Measurements from ENCODE around the gene SPEM3. TPM values are rescaled to one million over a fixed set of nuclear protein-coding genes. Genes with fewer than 3 reads are reported as not detected.

The SPEM3 gene
- total and polyA plus RNA-seq, 4 donors, result not detected

- DNase-seq (no peak), ATAC-seq (ENCODE audit: insufficient read depth, low FRiP score) (no peak)
- Histone ChIP-seq H3K4me3 (no peak overlapping the region), H3K36me3 (ENCODE audit: control insufficient read depth in 4 of 4, insufficient read depth in 4 of 4, low read length in 4 of 4) (peaks cover 0 to 13% (median 4%) of the 10 kb centered on the region in 4 donors), H3K9me3 (ENCODE audit: control insufficient read depth in 4 of 4, insufficient read depth in 3 of 4, low read length in 3 of 4) (no peaks in the 10 kb centered on the region), H3K4me1 (ENCODE audit: control insufficient read depth in 5 of 5, insufficient read depth in 5 of 5, low read length in 5 of 5) (peaks cover 0 to under 1% (median 0%) of the 10 kb centered on the region in 5 donors), H3K27me3 (ENCODE audit: control insufficient read depth in 3 of 3, insufficient read depth in 3 of 3, low read length in 2 of 3) (no peaks in the 10 kb centered on the region), H3K9ac (ENCODE audit: insufficient read depth in 1 of 2, low read length in 2 of 2) (no peak overlapping the region), H3K27ac (ENCODE audit: low read depth in 1 of 2, low read length in 1 of 2) (no peak overlapping the region)
- no peak for TF ChIP-seq CTCF (IDR thresholded peaks at IDR 0.05; ENCODE audit: control extremely low read depth, extremely low read depth)
- WGBS, 2 donors, result 90 to 93% methylated on average over 25 of the region's 25 CpGs
Measured at GRCh38 chr17:7410634-7411426, 17.8 kb upstream of the SPEM3 start.

- no peak for TF ChIP-seq CTCF (IDR thresholded peaks at IDR 0.05; ENCODE audit: control extremely low read depth, extremely low read depth)
- no peaks in the 10 kb centered on the region for H3K9me3 ChIP-seq (ENCODE audit: control insufficient read depth in 4 of 4, insufficient read depth in 3 of 4, low read length in 3 of 4)
- no peaks in the 10 kb centered on the region for H3K27me3 ChIP-seq (ENCODE audit: control insufficient read depth in 3 of 3, insufficient read depth in 3 of 3, low read length in 2 of 3)
- H3K27ac ChIP-seq (ENCODE audit: low read depth in 1 of 2, low read length in 1 of 2), result no peak overlapping the region
- H3K36me3 ChIP-seq (ENCODE audit: control insufficient read depth in 4 of 4, insufficient read depth in 4 of 4, low read length in 4 of 4), result peaks cover 0 to 13% (median 4%) of the 10 kb centered on the region in 4 donors
- no peaks in the 10 kb centered on the region for H3K4me1 ChIP-seq (ENCODE audit: control insufficient read depth in 5 of 5, insufficient read depth in 5 of 5, low read length in 5 of 5)
- no peak overlapping the region for H3K4me3 ChIP-seq
- DNase-seq (no peak), ATAC-seq (ENCODE audit: insufficient read depth, low FRiP score) (no peak)
- H3K9ac ChIP-seq (ENCODE audit: insufficient read depth in 1 of 2, low read length in 2 of 2), result no peak overlapping the region
- WGBS, 2 donors, result 90 to 95% methylated on average over 8 of the region's 8 CpGs
Measured at GRCh38 chr17:7411427-7411750, 17.3 kb upstream of the SPEM3 start.

- DNase-seq (no peak), ATAC-seq (ENCODE audit: insufficient read depth, low FRiP score) (no peak)
- Histone ChIP-seq H3K9ac (ENCODE audit: insufficient read depth in 1 of 2, low read length in 2 of 2) (no peak overlapping the region), H3K9me3 (ENCODE audit: control insufficient read depth in 4 of 4, insufficient read depth in 3 of 4, low read length in 3 of 4) (no peaks in the 10 kb centered on the region), H3K27ac (ENCODE audit: low read depth in 1 of 2, low read length in 1 of 2) (no peak overlapping the region), H3K36me3 (ENCODE audit: control insufficient read depth in 4 of 4, insufficient read depth in 4 of 4, low read length in 4 of 4) (peaks cover 0 to 13% (median 7%) of the 10 kb centered on the region in 4 donors), H3K4me3 (no peak overlapping the region), H3K27me3 (ENCODE audit: control insufficient read depth in 3 of 3, insufficient read depth in 3 of 3, low read length in 2 of 3) (no peaks in the 10 kb centered on the region), H3K4me1 (ENCODE audit: control insufficient read depth in 5 of 5, insufficient read depth in 5 of 5, low read length in 5 of 5) (no peaks in the 10 kb centered on the region)
- TF ChIP-seq CTCF (IDR thresholded peaks at IDR 0.05; ENCODE audit: control extremely low read depth, extremely low read depth), result no peak
- 83 to 88% methylated on average over 6 of the region's 6 CpGs for WGBS, 2 donors
Measured at GRCh38 chr17:7413346-7413985, 15.2 kb upstream of the SPEM3 start.

Data from lung (tissue), 12 donors.